Stimulated activated CD4-positive, alpha-beta T cell treated with anti-CD3 and anti-CD28 coated beads, Interleukin-1b, Interleukin-23, amount 100 ng/mL, for 48 hours (primary cell): Measurements from ENCODE around the gene SERTM1.

Experiments used
- DNase-seq: peaks from one replicate; pipeline ENCODE4 v3.0.0-alpha.2; 2020

The SERTM1 gene

DNA sequence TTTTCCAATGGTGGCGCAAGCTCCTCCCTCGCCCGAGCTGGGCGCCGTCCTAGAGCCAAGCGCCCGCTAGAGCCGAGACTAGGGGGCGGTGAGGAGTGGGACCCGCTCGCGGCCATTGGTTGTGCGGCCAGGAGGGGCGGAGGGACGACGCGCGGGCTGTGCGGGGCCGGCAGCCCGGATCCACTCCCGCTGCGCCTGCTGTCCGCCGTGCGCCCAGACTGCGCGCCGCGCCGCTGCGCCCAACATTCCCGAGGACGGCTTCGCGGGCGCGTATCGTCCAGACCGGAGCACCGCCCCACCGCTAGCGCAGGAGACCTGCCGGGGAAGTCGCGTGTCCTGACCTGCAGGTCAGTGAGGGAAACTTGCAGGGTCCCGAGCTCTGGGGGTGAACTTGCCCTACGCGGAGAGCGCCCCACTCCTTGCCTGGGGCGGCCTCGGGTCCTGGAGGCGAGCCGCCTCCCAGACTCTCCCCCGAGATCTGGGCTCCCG lies at the start of gene SERTM1:
SERTM1 (plus strand) TSS at position 183 of the 489 bp plus-strand sequence. CDS start 21,059 bp downstream, outside the sequence.
- no peak for DNase-seq

DNA sequence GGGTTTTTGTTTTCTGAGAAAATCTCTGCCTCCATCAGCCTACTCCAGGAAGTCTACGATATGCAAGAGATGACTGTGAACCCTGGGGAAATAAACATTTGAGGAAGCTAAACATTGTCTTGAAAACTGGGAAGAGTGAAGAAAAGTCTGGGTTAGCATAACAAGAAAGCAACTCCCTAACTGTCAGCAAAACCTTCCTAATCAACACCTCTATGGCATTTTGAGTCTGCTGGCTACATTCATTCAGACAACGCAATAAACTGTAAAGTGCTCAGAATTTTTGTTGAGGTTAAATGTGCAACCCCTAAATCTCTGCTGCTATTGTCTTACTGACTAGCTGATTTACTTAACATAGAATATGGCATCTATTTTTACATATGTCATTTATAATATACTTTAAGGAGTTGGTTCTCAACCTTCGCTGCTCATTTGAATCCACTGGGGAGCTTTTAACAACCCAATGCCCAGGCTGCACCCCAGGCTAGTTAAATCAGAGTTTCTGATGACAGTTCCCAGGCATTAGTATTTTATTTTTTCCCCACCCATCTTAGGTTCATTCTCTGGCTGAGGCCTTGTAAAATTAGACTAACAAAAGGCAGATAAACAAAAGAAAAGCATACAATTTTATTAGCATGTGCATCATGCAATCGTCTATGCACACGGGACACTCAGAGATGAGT lies 45.3 kb upstream of the SERTM1 start:
- no peak for DNase-seq

DNA sequence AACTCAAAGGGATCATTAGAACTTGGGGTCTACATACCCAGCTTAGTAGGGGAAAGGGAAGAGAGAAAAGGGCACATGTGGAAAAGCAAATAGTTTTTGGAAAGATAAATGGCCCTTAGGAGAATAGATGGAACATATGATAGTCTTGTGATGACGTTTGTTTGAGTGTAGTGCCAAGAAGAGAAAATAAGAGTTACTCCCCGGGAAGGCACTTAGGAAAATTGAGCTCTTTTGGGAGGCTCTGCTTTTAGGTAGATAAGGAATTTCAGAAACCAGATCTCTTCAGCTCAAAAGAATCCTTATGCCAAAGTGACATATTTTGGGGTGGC lies 44.8 kb upstream of the SERTM1 start:
- DNase-seq, result no peak

DNA sequence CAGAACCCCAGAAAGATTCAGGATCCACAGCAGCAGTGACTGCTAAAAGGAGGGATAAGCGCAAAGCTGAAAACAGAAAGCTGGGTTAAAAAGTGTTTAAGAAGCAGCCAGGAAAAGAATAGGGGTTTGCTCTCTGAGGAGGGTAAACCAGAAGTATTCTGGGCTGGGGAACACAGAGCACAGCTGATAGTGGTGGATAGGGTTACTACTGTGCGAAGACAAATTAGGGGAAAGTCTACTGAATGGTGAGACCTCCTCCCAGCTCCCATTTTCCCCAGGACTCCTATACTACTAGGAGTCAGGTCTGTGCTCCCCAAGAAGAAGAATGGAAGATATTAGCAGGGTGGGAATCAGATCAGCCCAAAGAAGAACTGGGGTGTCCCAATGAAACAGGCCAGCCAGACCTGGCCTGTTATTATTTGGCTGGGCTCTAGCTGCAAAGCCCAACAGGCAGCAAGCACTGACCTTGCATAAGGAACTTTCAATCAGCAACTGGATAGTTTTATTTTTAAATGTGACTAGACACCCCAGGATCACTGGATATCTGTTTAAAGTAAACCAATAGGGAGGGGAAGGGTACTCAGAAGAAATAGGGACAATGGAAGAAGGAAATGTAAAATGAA lies 43.5 kb upstream of the SERTM1 start:
- DNase-seq, result no peak

DNA sequence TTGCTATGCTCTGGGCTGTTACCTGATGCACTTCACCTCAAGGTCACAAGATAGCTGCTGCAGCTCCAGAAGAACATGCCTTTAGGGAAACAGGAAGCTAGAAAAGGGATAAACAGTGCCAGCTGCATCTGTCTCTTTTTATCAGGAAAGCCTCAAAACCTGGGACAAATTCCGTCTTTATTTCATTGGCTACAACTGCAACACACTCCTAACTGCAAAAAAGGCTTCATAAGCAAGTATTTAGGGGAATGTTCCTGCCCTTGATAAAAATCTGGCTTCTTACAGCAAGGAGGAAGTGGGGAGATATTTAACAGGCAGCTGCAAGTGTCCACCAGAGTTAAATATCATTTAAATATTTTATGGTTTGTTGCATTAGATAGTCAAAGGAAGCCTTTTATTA lies 34.2 kb upstream of the SERTM1 start:
- DNase-seq, result no peak

DNA sequence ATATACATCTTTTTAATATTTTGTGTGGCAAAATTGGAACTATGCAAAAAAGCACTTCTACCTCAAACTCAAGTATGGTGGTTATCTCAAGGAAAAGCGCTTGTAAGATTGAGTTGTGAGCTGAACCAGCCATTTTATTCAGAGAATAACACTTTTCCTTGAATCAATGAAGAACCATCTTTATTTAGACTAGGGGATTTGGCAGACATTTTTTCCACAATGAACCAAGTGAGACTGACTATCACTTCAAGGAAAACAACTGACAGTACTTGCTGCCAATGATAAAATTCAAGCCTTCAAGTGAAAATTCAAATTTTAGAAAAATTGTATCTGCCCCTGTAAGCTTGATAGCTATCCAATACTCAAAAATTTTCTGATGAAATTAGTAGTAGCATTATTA lies 23.2 kb upstream of the SERTM1 start:
- DNase-seq, result no peak

DNA sequence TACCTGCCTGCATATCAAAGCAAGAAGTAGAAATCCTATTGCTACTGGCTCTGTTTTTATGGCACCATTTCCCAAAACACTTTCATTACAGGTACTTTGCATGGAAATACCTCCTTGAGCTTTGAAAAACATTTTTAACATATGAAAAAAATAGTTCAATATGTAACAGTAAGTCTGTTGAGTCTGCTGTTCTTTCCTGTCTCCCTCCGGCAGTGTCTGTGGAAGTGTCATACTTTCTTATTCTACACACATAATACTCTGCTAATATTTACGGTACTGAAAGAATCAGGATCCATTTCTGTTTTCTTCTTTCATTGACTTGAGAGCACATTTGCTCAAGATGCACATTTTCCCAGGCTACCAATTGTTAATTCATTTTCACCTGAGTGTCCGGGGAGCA lies 8.2 kb upstream of the SERTM1 start:
- no peak for DNase-seq

DNA sequence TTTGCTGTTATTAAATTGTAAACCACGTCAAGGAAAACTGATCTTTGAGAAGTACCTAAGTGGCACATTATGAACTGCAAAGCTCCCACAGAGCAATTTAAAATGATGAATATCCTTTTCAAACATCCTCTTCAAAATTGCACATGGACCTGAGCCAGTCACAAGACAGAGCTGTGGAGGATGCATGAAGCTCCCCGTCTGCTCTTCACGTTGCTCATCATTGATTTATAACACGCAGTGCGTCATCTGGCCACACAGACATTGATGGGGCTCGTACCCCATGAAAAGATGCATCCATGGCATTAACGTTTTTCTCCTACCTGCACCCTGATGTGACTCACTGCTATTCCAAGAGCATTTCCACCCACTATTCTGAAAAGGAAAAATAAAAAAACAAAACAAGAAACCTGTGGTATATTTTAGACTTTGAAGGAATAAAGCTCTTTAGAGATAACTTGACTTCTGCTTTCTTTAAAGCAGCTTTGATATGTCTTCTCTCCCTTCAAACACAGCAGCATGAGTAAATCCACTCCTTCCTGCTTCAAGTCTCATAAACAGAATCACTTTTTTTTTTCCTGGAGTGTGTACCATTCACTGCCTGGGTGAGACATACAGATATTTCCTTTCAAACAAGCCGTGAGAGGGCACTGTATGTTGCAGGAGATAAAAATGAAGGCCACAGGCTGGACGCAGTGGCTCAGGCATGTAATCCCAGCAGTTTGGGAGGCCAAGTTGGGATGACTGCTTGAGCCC lies 7.2 kb upstream of the SERTM1 start:
- no peak for DNase-seq

DNA sequence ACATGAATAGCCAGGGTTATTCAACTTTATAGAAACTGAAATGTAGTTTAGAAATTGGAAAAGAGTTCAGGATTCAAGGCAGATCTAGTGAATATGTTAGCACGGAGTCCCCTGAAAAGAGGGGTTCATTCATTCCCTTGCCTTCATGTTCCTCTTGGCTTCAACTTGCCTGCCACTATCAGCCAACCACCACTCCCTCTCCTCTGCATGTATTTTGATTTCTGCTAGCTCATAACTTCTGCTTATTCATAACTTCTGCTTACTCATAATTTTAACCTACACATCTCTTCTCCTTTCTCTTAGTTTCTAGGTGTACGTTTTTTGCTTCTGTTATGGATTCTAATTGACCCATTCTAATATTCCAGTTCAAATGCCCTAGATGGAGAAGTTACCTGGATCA lies 5.5 kb upstream of the SERTM1 start:
- DNase-seq, result no peak

DNA sequence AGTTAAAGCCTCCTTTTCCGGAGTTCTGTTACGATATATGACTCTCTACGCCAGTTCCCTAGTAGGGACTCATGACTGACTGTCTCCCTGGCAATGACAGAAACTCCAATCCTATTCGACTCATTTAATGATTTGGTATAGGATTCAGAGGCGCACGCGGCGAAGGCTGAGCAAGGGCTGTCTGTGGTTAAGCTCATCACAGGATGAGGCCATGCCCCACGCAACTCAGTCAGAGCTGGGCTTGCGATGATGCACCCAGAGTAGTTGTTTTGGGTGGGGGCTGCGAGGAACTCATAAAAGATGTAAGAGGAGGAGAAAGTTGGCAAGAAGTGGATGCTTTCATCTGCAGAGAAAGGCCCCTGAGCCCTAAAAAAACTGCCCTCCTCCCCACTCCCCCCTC lies 468 bp upstream of the SERTM1 start:
- no peak for DNase-seq

DNA sequence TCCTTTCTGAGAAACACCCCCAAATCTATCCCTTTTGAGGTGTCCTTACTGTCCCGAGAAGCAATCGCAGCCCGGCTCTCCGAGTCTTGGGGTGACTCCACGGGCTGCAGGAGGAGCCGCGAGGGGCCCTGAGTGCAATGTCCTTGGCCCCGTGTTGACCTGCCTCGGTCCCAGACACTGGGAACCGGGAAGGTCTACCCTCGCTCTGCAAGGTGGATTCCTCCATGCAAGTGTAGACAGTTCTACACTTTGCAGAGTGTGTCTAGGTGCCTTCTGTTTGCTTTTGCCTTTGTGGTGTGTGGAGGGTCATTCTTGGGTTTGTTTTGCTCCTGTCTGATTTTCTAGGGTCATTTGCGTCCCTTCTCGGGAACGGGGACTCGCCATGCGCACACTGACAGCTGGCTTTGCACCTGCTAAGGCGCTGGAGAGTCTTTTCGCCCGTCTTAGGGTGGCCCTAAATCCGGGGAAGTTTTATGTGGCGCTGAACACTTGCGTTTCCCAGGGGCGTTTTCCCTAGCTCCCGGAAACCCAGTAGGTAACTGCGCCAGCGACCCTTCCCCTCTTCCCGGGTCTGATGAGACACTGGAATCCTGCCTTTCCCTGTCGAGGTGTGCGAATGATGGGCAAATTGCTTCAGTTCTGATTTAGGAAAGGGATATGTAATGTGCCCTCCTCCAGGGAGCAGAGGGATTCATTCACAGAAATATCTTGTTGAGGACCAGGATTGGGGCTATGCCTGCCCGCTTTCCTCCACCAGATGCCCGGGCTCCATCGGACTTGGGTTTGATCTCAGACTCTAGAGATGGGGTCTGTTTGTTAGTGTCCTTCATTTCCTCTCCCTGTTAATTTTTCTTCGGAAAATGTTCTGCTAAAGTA lies 755 bp downstream of the SERTM1 start:
- DNase-seq, result no peak

DNA sequence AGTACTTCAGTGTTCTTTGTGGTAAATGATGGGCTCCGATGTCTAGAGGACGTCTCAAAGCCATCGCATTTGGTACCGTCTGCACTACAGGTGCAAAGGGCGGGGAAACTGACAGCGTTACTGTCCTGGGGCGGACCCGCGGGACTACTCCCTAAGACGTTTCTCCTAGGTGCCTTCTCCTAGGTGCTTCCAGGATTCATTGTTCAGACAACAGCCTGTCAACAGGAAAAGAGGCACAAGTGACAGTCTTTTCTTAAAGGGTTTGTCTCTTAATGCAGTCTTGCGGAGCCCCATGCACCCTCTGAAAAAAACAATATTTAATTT lies 1.4 kb downstream of the SERTM1 start:
- DNase-seq, result no peak

DNA sequence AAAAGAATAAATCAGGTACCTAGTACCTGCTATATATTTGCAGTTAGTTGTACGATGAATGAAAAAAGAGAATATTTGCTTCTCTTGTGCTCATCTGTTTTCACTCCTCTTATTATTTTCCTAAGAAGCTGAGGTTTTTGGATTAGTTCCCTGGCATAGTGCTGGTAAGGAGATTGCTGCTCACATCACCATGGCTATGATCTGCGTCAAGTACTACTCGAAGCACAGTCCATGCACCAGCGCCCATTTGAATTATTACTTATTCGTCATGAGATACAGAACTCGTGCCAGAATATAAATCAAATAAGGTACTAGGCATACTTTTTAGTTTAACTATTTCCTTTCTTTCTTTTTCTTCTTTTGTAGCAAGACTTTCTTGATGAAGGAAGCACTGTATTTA lies 7.1 kb downstream of the SERTM1 start:
- DNase-seq, result no peak

DNA sequence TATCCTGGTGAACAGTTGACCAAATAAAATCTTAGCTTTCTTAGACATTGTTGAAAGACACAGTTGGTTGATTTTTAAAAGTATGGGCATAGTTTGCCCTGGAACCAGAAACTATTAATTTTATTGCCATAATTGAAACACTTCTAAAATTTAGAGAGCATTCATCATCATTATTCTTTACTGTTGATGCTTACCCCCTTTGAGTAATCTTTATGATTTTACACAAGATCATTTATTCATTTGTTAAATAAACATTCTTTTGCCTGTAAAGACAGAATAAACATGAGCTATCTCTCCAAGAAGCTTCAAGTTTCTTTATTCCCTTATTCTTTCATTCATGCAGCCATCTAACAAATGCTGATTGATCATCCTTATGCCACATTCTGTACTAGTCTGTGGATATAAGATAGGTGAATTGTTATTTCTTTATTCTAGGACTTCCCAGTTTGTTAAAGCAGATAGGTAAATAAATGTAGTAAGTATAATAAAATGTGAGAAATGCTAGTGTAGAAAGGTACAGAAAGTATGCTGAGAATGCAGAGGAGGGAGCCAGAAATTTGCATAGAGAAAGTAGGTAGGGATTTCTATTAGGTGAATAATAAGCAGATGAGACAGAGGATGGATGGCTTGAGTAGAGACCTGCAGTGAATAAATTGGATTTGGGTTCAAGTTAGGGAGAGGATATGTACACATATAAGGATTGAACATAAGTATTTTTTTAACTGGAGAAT lies 8.2 kb downstream of the SERTM1 start:
- DNase-seq, result no peak

DNA sequence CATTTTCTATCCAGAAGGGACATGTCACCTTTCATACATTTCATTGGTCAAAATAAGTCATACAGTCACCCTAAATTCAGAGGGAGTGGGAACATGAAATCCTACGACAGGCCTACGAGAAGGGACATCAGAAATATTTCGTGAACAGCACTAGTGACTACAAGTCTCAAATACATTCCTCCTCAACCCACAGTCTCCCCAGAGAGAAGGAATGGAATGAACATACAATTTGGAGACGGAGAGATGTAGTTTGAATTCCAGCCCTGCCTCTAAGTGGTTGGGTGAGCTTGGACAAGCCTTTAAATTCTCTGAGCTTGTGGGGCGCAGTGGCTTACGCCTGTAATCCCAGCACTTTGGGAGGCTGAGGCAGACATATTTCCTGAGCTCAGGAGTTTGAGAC lies 9.9 kb downstream of the SERTM1 start:
- DNase-seq, result no peak

DNA sequence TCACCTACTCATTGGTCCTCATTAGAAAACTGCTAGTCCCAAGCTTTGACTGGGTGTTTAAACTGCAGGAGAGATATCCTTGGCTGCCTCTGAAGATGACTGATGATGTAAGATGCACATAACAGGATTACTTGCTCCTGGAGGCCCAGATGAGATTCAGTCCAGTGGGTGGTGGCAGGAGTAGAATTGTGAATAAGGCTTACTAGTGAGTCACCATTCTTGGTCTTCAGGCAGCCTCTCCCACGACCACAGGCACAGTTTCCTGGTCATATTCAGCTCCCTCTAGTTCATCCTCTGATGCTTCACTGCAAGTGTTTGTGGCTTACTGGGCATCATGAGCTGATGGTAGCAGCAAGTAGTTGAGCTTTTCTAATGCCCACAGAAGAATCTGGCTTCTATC lies 12.1 kb downstream of the SERTM1 start:
- no peak for DNase-seq

DNA sequence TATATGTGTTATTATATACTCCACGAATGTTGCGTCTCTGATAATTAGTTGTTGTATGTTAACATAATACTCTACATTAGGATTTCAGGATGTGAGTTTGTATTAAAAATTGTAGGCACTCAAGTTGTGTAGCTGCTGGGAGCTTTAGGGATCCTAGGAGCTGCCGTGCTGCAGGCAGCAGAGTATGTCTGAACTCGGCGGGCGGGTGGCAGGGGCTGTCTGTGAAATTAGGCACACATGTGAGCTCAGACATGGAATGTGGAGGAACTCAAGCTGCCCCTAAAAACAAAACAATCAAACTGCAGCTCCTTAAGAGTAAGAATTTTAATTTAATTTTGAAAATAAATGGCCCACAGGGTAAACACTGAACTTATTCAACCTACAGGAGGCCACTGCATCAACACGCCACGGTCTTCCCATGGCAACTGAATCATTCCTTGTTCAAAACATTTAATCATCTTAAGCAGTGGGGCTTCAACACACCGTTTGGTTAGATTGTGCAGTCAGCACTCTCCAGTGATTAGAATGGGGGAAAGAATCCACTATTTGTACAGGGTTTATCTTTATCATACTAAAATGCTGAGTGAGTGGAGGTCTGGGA lies 22.7 kb downstream of the SERTM1 start:
- DNase-seq, result no peak

DNA sequence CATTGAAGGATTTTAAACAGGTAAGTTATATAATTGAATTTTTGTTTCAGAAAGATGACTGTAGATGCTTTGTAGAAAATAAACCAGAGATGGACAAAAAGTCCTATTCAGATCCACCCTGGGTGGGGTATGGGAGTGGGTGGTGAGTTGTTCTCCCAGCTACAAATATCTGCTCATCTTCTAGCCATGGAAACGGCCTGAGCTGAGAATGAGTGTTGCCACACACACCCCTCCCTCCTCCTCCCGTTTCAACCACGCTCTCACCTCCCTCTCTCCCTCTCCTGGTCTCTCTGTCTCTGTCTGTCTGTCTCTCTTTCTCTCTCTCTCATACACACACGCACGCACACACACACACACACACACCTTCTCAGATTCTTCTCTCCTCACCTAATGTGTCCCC lies 26.4 kb downstream of the SERTM1 start:
- DNase-seq, result no peak

DNA sequence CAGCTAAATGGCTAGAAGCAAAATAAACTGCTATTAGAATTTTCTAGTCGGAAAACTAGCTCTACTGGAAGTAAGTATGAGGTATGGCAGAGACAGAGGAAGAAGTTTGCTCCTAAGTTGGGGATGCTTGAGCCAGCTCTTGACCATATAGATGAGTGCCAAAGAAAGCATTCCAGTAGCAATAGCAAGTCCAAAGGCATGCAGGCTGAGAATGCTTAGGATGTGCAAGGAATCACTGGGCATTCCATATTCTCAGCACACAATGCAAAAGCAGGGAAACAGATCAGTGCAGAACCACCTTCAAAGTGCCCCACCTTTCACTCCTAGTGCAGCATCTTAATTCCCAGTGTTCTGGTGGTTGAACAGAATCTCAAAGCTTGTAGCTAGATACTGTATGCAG lies 32.9 kb downstream of the SERTM1 start:
- DNase-seq, result no peak

DNA sequence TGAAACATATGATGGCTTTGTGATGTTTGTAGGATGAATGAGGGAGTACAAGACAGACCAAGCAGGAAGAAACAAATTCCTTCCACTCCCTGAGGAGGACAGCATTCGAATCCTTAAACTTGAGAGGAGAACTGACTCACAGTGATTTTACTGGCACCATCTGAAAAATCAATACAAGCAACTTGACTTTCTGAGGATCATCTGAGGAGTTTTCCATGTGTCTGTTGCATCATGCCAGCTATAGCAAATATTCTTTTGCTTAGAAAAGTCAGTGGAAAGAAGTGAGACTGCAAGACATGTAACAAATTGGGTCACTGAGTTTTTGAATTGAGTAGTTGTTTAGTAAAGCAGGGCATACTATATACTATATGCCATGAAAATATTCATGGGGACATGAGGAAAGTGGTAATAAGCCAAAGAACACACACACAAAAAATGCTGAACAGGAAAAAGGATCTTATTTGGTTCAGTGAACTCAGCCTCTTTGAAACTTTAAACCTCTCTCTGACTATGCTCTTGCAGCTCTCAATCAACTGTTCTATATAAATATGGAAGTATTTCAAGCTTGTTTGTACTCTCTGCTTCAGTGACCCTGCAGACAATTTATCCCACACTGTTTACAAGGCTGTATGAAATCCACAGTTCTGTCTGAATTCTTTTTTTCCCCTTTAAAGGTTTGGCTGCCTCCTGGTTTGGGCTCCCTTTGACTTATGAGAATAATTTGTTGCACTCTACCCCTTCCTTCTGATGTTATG lies 35.5 kb downstream of the SERTM1 start:
- no peak for DNase-seq

DNA sequence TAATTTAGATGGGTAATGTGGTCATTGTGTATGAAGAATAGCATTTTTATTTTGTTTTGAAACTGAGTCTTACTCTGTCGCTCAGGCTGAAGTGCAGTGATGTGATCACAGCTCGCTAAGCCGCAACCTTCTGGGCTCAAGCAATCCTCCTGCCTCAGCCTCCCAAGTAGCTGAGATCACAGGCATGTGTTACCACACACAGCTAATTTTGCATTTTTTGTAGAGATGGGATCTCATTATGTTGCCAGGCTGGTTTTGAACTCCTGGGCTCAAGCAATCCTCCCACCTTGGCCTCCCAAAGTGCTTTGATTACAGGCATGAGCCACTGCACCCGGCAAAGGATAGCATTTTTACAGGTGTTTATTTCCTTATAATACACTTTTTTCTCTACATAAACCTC lies 36.6 kb downstream of the SERTM1 start:
- DNase-seq, result no peak

DNA sequence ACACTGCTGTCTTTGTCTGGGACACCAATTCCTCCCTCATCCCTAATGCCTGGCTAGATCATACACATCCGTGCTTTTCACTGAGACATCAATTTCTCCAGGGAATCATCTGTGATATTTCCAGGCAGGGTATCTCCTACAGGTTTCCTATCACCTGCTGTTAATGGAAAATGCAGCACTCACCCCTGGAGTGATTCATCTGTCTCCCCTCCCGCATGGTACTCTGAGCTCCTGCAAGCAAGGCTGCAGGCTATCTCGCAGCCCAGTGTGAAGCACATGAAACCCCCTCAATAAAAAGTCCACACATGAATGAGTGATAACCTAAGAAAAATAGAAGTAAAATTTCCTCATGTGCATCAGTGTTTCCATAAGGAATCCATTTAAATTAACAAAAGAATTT lies 38.5 kb downstream of the SERTM1 start:
- no peak for DNase-seq
